ENCODE results near the gene LRRC18. TPM values are rescaled to one million over a fixed set of nuclear protein-coding genes. Genes with fewer than 3 reads are reported as not detected.

The LRRC18 gene
- total RNA-seq, 4 donors from 2014 or later: not detected

DNA sequence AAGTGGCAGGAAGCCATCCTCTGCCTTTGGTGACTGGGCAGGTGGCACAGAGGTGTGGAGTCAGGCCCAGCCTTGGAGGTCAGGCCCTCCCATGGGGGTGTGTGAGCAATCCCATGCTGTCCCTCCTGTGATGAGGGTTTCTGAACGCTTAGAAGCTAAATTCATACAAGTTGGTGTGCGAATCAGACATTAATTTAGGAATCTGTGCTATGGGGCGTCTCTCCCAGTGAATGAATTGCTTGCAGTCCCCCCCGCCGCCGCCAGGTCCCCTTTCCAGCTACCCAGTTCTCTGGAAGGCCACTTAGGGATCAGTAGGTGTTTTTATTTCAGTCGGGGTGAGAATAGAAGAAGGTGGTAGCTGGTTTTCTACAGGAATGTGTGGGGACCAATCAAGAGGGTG lies 37.5 kb downstream of the LRRC18 start:
- Histone ChIP-seq H3K36me3 (no peaks in the 10 kb centered on the region), H3K4me1 (peaks cover 0 to under 1% (median 0%) of the 10 kb centered on the region in 4 donors), H3K27ac (replicated peaks in 1 of 4) (no peak overlapping the region), H3K9me3 (no peaks in the 10 kb centered on the region), H3K4me3 (no peak overlapping the region), H3K27me3 (no peaks in the 10 kb centered on the region)
- DNase-seq (ENCODE audit: extremely low spot score): no peak
- TF ChIP-seq, protein P1, sequence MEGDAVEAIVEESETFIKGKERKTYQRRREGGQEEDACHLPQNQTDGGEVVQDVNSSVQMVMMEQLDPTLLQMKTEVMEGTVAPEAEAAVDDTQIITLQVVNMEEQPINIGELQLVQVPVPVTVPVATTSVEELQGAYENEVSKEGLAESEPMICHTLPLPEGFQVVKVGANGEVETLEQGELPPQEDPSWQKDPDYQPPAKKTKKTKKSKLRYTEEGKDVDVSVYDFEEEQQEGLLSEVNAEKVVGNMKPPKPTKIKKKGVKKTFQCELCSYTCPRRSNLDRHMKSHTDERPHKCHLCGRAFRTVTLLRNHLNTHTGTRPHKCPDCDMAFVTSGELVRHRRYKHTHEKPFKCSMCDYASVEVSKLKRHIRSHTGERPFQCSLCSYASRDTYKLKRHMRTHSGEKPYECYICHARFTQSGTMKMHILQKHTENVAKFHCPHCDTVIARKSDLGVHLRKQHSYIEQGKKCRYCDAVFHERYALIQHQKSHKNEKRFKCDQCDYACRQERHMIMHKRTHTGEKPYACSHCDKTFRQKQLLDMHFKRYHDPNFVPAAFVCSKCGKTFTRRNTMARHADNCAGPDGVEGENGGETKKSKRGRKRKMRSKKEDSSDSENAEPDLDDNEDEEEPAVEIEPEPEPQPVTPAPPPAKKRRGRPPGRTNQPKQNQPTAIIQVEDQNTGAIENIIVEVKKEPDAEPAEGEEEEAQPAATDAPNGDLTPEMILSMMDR (IDR thresholded peaks at IDR 0.05): no peak
- TF ChIP-seq POLR2A (IDR thresholded peaks at IDR 0.05; ENCODE audit: low read depth) (no peak), POLR2AphosphoS5 (IDR thresholded peaks at IDR 0.05) (no peak), EP300 (IDR thresholded peaks at IDR 0.05) (no peak)
- intact Hi-C loops (cut with DNase I): no loop called here
- WGBS: 84% methylated on average over 7 of the region's 7 CpGs

DNA sequence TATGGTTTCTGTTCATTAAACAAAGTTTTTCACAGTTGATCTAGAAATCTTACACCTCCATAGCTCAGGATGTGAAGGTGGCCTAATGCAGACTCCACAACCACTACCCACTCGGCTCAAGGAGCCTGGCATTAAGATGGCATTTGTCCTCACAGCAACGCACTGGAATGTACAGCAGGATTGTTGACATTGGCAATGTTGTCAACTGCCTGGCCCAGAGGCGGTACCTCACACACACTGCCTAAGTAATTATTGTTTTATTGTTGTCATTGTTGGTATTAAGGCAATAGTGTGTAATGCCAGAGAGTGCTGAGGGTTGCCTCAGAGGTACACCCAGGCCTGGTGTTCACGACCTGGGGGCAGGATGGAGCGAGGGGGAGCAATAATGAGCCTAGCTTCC lies 38.3 kb downstream of the LRRC18 start:
- H3K36me3 ChIP-seq: no peaks in the 10 kb centered on the region
- peaks cover 0 to 8% (median 2%) of the 10 kb centered on the region in 4 donors for H3K4me1 ChIP-seq
- H3K27me3 ChIP-seq: no peaks in the 10 kb centered on the region
- intact Hi-C loops (cut with DNase I): no loop called here
- no peak for TF ChIP-seq POLR2A (IDR thresholded peaks at IDR 0.05; ENCODE audit: low read depth)
- TF ChIP-seq, protein P1 (IDR thresholded peaks at IDR 0.05): no peak
- TF ChIP-seq POLR2AphosphoS5 (IDR thresholded peaks at IDR 0.05): no peak
- no peak for TF ChIP-seq EP300 (IDR thresholded peaks at IDR 0.05)
- no peak overlapping the region for H3K4me3 ChIP-seq
- WGBS: 89% methylated on average over 3 of the region's 5 CpGs
- no peak overlapping the region for H3K27ac ChIP-seq (replicated peaks in 1 of 4)
- DNase-seq (ENCODE audit: extremely low spot score): no peak
- H3K9me3 ChIP-seq: no peaks in the 10 kb centered on the region

DNA sequence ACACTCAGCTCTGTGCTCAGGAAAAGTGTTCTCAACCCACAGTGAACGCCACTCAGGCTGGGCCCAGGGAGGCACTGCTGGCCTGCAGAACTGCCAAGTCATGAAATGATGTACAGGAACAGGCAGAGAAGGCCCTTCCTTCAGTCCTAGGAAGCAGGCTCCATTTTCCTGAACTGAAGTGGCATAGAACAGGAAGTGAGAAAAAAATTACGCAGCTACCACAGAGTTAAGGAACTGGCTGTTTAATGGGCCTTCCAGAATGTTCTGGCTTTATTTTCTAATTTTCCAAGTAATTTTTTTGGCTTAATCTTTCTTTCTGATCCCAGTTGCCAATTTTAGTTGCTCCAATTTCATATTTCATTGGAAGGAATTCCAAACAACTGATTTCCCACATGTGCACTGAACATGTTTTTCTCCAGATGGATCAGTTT lies 39.3 kb downstream of the LRRC18 start:
- no peak for DNase-seq (ENCODE audit: extremely low spot score)
- H3K9me3 ChIP-seq: no peaks in the 10 kb centered on the region
- H3K4me3 ChIP-seq: no peak overlapping the region
- peaks cover 0 to 15% (median 7%) of the 10 kb centered on the region in 4 donors for H3K4me1 ChIP-seq
- H3K36me3 ChIP-seq: no peaks in the 10 kb centered on the region
- WGBS: 70% methylated on average over 2 of the region's 2 CpGs
- H3K27ac ChIP-seq (replicated peaks in 1 of 4): peak overlapping the region in 1 of 4 donors; percentile 19
- TF ChIP-seq POLR2AphosphoS5 (IDR thresholded peaks at IDR 0.05) (no peak), EP300 (IDR thresholded peaks at IDR 0.05) (no peak), POLR2A (IDR thresholded peaks at IDR 0.05; ENCODE audit: low read depth) (no peak)
- TF ChIP-seq, protein P1 (IDR thresholded peaks at IDR 0.05): no peak
- no peaks in the 10 kb centered on the region for H3K27me3 ChIP-seq
- intact Hi-C loops (cut with DNase I): no loop called here

DNA sequence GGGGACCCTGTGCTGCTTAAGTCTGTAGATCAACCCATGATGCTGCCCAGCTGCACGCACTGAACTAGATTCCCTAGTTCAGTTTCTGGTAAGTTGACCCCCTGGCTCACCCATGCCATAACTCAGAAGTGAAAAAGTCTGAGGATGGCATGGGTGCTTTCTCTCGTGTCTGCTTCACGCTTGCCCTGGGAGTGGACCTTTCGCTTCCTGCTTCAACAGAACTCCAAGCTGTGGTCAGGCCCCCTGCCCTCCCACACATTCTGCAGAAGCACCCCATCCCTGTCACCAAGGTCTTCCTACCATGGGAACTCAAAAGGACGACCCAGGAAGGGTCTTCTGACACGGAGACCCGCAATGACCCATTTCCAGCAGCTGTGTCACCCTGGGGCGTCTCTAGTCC lies 39.9 kb downstream of the LRRC18 start:
- WGBS: 80% methylated on average over 8 of the region's 8 CpGs
- H3K27ac ChIP-seq (replicated peaks in 1 of 4): peak overlapping the region in 1 of 4 donors; percentile 19
- H3K4me1 ChIP-seq: peaks cover 0 to 21% (median 10%) of the 10 kb centered on the region in 4 donors
- intact Hi-C loops (cut with DNase I): no loop called here
- no peaks in the 10 kb centered on the region for H3K27me3 ChIP-seq
- no peak for DNase-seq (ENCODE audit: extremely low spot score)
- TF ChIP-seq POLR2AphosphoS5 (IDR thresholded peaks at IDR 0.05) (no peak), POLR2A (IDR thresholded peaks at IDR 0.05; ENCODE audit: low read depth) (no peak), EP300 (IDR thresholded peaks at IDR 0.05) (no peak)
- TF ChIP-seq, protein P1 (IDR thresholded peaks at IDR 0.05): no peak
- no peak overlapping the region for H3K4me3 ChIP-seq
- H3K9me3 ChIP-seq: no peaks in the 10 kb centered on the region
- H3K36me3 ChIP-seq: no peaks in the 10 kb centered on the region

DNA sequence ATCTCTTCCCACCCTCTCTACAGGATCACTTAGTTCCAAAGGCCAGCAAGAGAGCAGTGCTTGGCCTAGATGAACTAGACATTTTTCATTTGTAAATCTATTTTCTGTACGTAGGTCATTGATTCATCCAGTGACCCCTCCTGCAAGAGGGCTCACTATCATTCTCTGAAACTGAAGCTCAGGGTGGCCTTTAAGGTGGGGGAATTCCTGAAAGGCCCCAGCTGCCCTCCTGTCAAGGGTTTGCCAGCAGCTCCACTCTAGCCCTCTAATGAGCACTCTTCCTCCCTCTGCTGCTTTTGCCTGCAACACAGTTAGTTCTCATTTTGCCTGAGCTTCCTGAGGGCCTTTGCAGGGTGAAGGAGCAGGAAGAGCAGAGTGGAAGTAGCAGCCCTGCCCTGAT lies 41.2 kb downstream of the LRRC18 start:
- no peaks in the 10 kb centered on the region for H3K27me3 ChIP-seq
- no peaks in the 10 kb centered on the region for H3K36me3 ChIP-seq
- intact Hi-C loops (cut with DNase I): no loop called here
- no peaks in the 10 kb centered on the region for H3K9me3 ChIP-seq
- no peak overlapping the region for H3K27ac ChIP-seq (replicated peaks in 1 of 4)
- 82% methylated on average over 1 of the region's 1 CpG for WGBS
- H3K4me1 ChIP-seq: peaks cover 0 to 24% (median 10%) of the 10 kb centered on the region in 4 donors
- H3K4me3 ChIP-seq: no peak overlapping the region
- DNase-seq (ENCODE audit: extremely low spot score): no peak
- TF ChIP-seq POLR2AphosphoS5 (IDR thresholded peaks at IDR 0.05) (no peak), EP300 (IDR thresholded peaks at IDR 0.05) (no peak), POLR2A (IDR thresholded peaks at IDR 0.05; ENCODE audit: low read depth) (no peak)
- TF ChIP-seq, protein P1 (IDR thresholded peaks at IDR 0.05): no peak
